H9 (cell line): ENCODE measurements around the gene GSTP1. TPM values are rescaled to one million over a fixed set of nuclear protein-coding genes. Genes with fewer than 3 reads are reported as not detected.

Experiments
- DNase-seq: peaks from one replicate; pipeline ENCODE4 v3.0.0-alpha.2; 2017
- H2AFZ ChIP-seq: one replicate; pipeline ENCODE4 v1.6.1; 2013; ENCODE audit warnings: mild to moderate bottlenecking, low read length, control low read depth, moderate library complexity
- H2AK5ac ChIP-seq: 2 replicates; pipeline ENCODE4 v1.6.1; 2013; ENCODE audit warnings: low read length, control low read depth, mixed read lengths; ENCODE audit not compliant: insufficient read length
- H2BK120ac ChIP-seq: one replicate; pipeline ENCODE4 v1.6.1; 2013; ENCODE audit warnings: low read depth, mild to moderate bottlenecking, low read length, control low read depth, inconsistent platforms; ENCODE audit not compliant: poor library complexity, severe bottlenecking
- H2BK12ac ChIP-seq: 2 replicates; pipeline ENCODE4 v1.6.1; 2013; ENCODE audit warnings: low read length, control low read depth, mixed read lengths, low read depth; ENCODE audit not compliant: insufficient read length
- H2BK15ac ChIP-seq: 2 replicates; pipeline ENCODE4 v1.6.1; 2013; ENCODE audit warnings: low read depth, low read length, control low read depth
- H2BK20ac ChIP-seq: one replicate; pipeline ENCODE4 v1.6.1; 2013; ENCODE audit warnings: low read depth, mild to moderate bottlenecking, low read length, control low read depth, inconsistent platforms; ENCODE audit not compliant: poor library complexity, severe bottlenecking
- H2BK5ac ChIP-seq: 2 replicates; pipeline ENCODE4 v1.6.1; 2013; ENCODE audit warnings: low read length, control low read depth, mixed read lengths; ENCODE audit not compliant: insufficient read length
- H3K14ac ChIP-seq: 2 replicates; pipeline ENCODE4 v1.6.1; 2013; ENCODE audit warnings: low read length, control low read depth; ENCODE audit not compliant: insufficient read depth
- H3K18ac ChIP-seq: 2 replicates; pipeline ENCODE4 v1.6.1; 2013; ENCODE audit warnings: low read depth, mild to moderate bottlenecking, mixed read lengths, low read length, control low read depth; ENCODE audit not compliant: insufficient read length
- H3K23ac ChIP-seq: 2 replicates; pipeline ENCODE4 v1.6.1; 2013; ENCODE audit warnings: low read length, control low read depth, mixed read lengths, low read depth; ENCODE audit not compliant: insufficient read length
- H3K23me2 ChIP-seq: 2 replicates; pipeline ENCODE4 v1.6.1; 2013; ENCODE audit warnings: low read depth, mild to moderate bottlenecking, mixed read lengths, low read length, control low read depth; ENCODE audit not compliant: insufficient read length, poor library complexity, severe bottlenecking
- H3K27ac ChIP-seq: 2 replicates; pipeline ENCODE4 v1.5.1; 2013; ENCODE audit warnings: low read length, control low read depth, mixed read lengths, low read depth; ENCODE audit not compliant: insufficient read length
- H3K27me3 ChIP-seq: 2 replicates; pipeline ENCODE4 v1.6.1; 2013; ENCODE audit warnings: low read length, control low read depth, inconsistent platforms; ENCODE audit not compliant: insufficient read depth
- H3K4ac ChIP-seq: 2 replicates; pipeline ENCODE4 v1.6.1; 2013; ENCODE audit warnings: low read depth, mild to moderate bottlenecking, control low read depth, inconsistent platforms, low read length, moderate library complexity
- H3K4me1 ChIP-seq: 2 replicates; pipeline ENCODE4 v1.6.1; 2013; ENCODE audit warnings: low read length, control low read depth, inconsistent platforms; ENCODE audit not compliant: insufficient read depth
- H3K4me2 ChIP-seq: 2 replicates; pipeline ENCODE4 v1.6.1; 2013; ENCODE audit warnings: low read length, control low read depth, mixed read lengths; ENCODE audit not compliant: insufficient read length, insufficient read depth
- H3K56ac ChIP-seq: 2 replicates; pipeline ENCODE4 v1.6.1; 2013; ENCODE audit warnings: low read depth, mild to moderate bottlenecking, mixed read lengths, low read length, control low read depth; ENCODE audit not compliant: insufficient read length
- H3K79me1 ChIP-seq: 2 replicates; pipeline ENCODE4 v1.6.1; 2013; ENCODE audit warnings: low read depth, mild to moderate bottlenecking, moderate library complexity, low read length, control low read depth, inconsistent platforms; ENCODE audit not compliant: insufficient read depth, poor library complexity, severe bottlenecking
- H3K79me2 ChIP-seq: 2 replicates; pipeline ENCODE4 v1.6.1; 2013; ENCODE audit warnings: low read length, control low read depth, inconsistent platforms; ENCODE audit not compliant: insufficient read depth
- H3K9ac ChIP-seq: 2 replicates; pipeline ENCODE4 v1.6.1; 2013; ENCODE audit warnings: low read length, control low read depth, mixed read lengths; ENCODE audit not compliant: insufficient read length; ENCODE audit errors: extremely low read depth
- H3K9me3 ChIP-seq: one replicate; pipeline ENCODE4 v1.6.1; 2013; ENCODE audit warnings: low read depth, low read length, inconsistent platforms; ENCODE audit not compliant: control insufficient read depth
- H3T11ph ChIP-seq: one replicate; pipeline ENCODE4 v1.6.1; 2013; ENCODE audit warnings: mild to moderate bottlenecking, low read length, control low read depth, inconsistent platforms
- H4K20me1 ChIP-seq: one replicate; pipeline ENCODE4 v1.6.1; 2013; ENCODE audit not compliant: control insufficient read depth, insufficient read length, insufficient read depth
- H4K5ac ChIP-seq: 2 replicates; pipeline ENCODE4 v1.6.1; 2013; ENCODE audit warnings: low read depth, mild to moderate bottlenecking, mixed read lengths, low read length, control low read depth; ENCODE audit not compliant: insufficient read length
- H4K8ac ChIP-seq: replicated peaks from 2 replicates; pipeline ENCODE4 v1.6.1; 2013; ENCODE audit warnings: low read length, control low read depth, mixed read lengths, low read depth; ENCODE audit not compliant: insufficient read length
- H4K91ac ChIP-seq: 2 replicates; pipeline ENCODE4 v1.6.1; 2013; ENCODE audit warnings: low read depth, mild to moderate bottlenecking, moderate library complexity, mixed read lengths, low read length, control low read depth; ENCODE audit not compliant: insufficient read length
- H3K27ac Mint-ChIP-seq, 3 experiments: 2 replicates in 2 of 3; 3 replicates in 1 of 3; pipeline ENCODE4 v1.8.0; 2020 to 2021; ENCODE audit warnings: mixed read lengths in 3 of 3, mild to moderate bottlenecking in 1 of 3, moderate library complexity in 1 of 3
- H3K27me3 Mint-ChIP-seq: 2 replicates; pipeline ENCODE4 v1.8.0; 2021; ENCODE audit warnings: low read depth, mild to moderate bottlenecking, moderate library complexity, mixed read lengths
- H3K36me3 Mint-ChIP-seq, 3 experiments: 2 replicates in 2 of 3; 3 replicates in 1 of 3; pipeline ENCODE4 v1.8.0; 2020 to 2021; ENCODE audit warnings: low read depth in 3 of 3, mixed read lengths in 3 of 3; ENCODE audit not compliant: insufficient read depth in 1 of 3
- H3K4me1 Mint-ChIP-seq, 2 experiments: 2 replicates each; pipeline ENCODE4 v1.8.0; 2020; ENCODE audit warnings: mixed read lengths in 2 of 2
- H3K4me3 Mint-ChIP-seq, 2 experiments: 2 replicates in 1 of 2; 3 replicates in 1 of 2; pipeline ENCODE4 v1.8.0; 2020 to 2021; ENCODE audit warnings: mild to moderate bottlenecking in 2 of 2, mixed read lengths in 2 of 2, moderate library complexity in 1 of 2
- H3K9me3 Mint-ChIP-seq, 2 experiments: 2 replicates in 1 of 2; 3 replicates in 1 of 2; pipeline ENCODE4 v1.8.0; 2020; ENCODE audit warnings: mild to moderate bottlenecking in 2 of 2, mixed read lengths in 2 of 2, moderate library complexity in 1 of 2
- WGBS: extraction: QIAGEN DNeasy Blood & Tissue Kit; methylation state at CpG from one replicate; pipeline ENCODE4 v1.1.7; 2013; ENCODE audit warnings: missing lambda C conversion rate, low lambda C conversion rate, mixed read lengths; ENCODE audit not compliant: insufficient read length; ENCODE audit errors: extremely low coverage; 5-methylcytosine and 5-hydroxymethylcytosine counted together
- total RNA-seq: library from RNA; stranded (reverse); gene quantifications from 2 replicates; pipeline ENCODE4 v1.2.1, GENCODE V29; 2021
- TF ChIP-seq, protein P1 (sequence below): fragments of 200-600 bp; sonication (generic); conservative IDR thresholded peaks from 3 replicates; pipeline ENCODE4 v1.8.0; 2021; ENCODE audit warnings: antibody characterized with exemption, mild to moderate bottlenecking

GSTP1 gene
- total RNA-seq, 1 experiment from 2014 or later = 1,469 TPM

DNA sequence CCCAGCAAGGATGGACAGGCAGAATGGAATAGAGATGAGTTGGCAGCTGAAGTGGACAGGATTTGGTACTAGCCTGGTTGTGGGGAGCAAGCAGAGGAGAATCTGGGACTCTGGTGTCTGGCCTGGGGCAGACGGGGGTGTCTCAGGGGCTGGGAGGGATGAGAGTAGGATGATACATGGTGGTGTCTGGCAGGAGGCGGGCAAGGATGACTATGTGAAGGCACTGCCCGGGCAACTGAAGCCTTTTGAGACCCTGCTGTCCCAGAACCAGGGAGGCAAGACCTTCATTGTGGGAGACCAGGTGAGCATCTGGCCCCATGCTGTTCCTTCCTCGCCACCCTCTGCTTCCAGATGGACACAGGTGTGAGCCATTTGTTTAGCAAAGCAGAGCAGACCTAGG is 2.3 kb downstream of the GSTP1 start:
- no peaks in the 10 kb centered on the region for H3K79me1 ChIP-seq
- Mint-ChIP-seq H3K9me3 (peaks cover 0 to 5% of the 10 kb centered on the region in 2 experiments; a peak in 2 of 5 replicates), H3K4me1 (peaks cover 38 to 48% of the 10 kb centered on the region in 2 experiments), H3K4me3 (peak overlapping the region; percentile 84 to 90), H3K27ac (peak overlapping the region in 1 of 3 experiments; percentile 47; a peak in 4 of 7 replicates), H3K36me3 (peaks cover 29 to 46% (median 42%) of the 10 kb centered on the region in 3 experiments), H3K27me3 (no peaks in the 10 kb centered on the region; the same call in 1 of the 2 replicates)
- H3K9me3 ChIP-seq = no peaks in the 10 kb centered on the region
- H4K8ac ChIP-seq = no peak overlapping the region
- H2AK5ac ChIP-seq = no peak overlapping the region
- H3K4me2 ChIP-seq = no peak overlapping the region
- peaks cover 5% of the 10 kb centered on the region; the same call in 1 of the 2 replicates for H3K79me2 ChIP-seq
- no peaks in the 10 kb centered on the region for H3K27me3 ChIP-seq
- no peaks in the 10 kb centered on the region; the same call in 1 of the 2 replicates for H3K4me1 ChIP-seq
- H4K20me1 ChIP-seq = no peaks in the 10 kb centered on the region
- H3K4ac ChIP-seq = no peak overlapping the region
- H2BK20ac ChIP-seq = no peak overlapping the region
- H3K56ac ChIP-seq = no peak overlapping the region
- no peak overlapping the region for H3T11ph ChIP-seq
- no peak overlapping the region for H3K23ac ChIP-seq
- no peak overlapping the region for H2AFZ ChIP-seq
- H2BK5ac ChIP-seq = no peak overlapping the region
- H3K18ac ChIP-seq = no peak overlapping the region
- TF ChIP-seq, protein P1, sequence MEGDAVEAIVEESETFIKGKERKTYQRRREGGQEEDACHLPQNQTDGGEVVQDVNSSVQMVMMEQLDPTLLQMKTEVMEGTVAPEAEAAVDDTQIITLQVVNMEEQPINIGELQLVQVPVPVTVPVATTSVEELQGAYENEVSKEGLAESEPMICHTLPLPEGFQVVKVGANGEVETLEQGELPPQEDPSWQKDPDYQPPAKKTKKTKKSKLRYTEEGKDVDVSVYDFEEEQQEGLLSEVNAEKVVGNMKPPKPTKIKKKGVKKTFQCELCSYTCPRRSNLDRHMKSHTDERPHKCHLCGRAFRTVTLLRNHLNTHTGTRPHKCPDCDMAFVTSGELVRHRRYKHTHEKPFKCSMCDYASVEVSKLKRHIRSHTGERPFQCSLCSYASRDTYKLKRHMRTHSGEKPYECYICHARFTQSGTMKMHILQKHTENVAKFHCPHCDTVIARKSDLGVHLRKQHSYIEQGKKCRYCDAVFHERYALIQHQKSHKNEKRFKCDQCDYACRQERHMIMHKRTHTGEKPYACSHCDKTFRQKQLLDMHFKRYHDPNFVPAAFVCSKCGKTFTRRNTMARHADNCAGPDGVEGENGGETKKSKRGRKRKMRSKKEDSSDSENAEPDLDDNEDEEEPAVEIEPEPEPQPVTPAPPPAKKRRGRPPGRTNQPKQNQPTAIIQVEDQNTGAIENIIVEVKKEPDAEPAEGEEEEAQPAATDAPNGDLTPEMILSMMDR = no peak
- H3K23me2 ChIP-seq = peaks cover 8% of the 10 kb centered on the region
- H3K27ac ChIP-seq = no peak overlapping the region
- H2BK12ac ChIP-seq = no peak overlapping the region
- H3K14ac ChIP-seq = no peak overlapping the region
- no peak overlapping the region for H4K5ac ChIP-seq
- no CpG with 5 or more reads among the region's 4 CpGs for WGBS
- no peak for DNase-seq
- no peak overlapping the region for H2BK120ac ChIP-seq
- no peak overlapping the region for H4K91ac ChIP-seq
- H3K9ac ChIP-seq = no peak overlapping the region
- no peak overlapping the region for H2BK15ac ChIP-seq
